Measurements from ENCODE around the gene PDCL3.

GRCh38 chr2:100613719-100614118 is 50.9 kb downstream of the PDCL3 start:
- no peak for TF ChIP-seq RAD21 (IDR thresholded peaks at IDR 0.05; ENCODE audit: low read depth)
- no peak for TF ChIP-seq YY1 (IDR thresholded peaks at IDR 0.05; ENCODE audit: low read depth)
- no peak for TF ChIP-seq CEBPB (IDR thresholded peaks at IDR 0.05)
- no peak for TF ChIP-seq TCF12 (IDR thresholded peaks at IDR 0.05; ENCODE audit: low read depth)
- no peak for TF ChIP-seq TEAD4 (IDR thresholded peaks at IDR 0.05)
- no peak for TF ChIP-seq EP300 (IDR thresholded peaks at IDR 0.05; ENCODE audit: borderline replicate concordance)
- no peak for TF ChIP-seq CREB1 (IDR thresholded peaks at IDR 0.05; ENCODE audit: low read depth)
- TF ChIP-seq NFIC (IDR thresholded peaks at IDR 0.05): no peak
- TF ChIP-seq FOXM1 (IDR thresholded peaks at IDR 0.05; ENCODE audit: borderline replicate concordance, low read depth): no peak
- no peak for TF ChIP-seq TAF1 (IDR thresholded peaks at IDR 0.05; ENCODE audit: low read depth)
- no peak for TF ChIP-seq REST (IDR thresholded peaks at IDR 0.05; ENCODE audit: low read depth)
- no peak for TF ChIP-seq ZBTB7A (IDR thresholded peaks at IDR 0.05; ENCODE audit: low read depth)
- no peak for TF ChIP-seq EGR1 (IDR thresholded peaks at IDR 0.05)
- TF ChIP-seq, protein P1, sequence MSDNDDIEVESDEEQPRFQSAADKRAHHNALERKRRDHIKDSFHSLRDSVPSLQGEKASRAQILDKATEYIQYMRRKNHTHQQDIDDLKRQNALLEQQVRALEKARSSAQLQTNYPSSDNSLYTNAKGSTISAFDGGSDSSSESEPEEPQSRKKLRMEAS (IDR thresholded peaks at IDR 0.05): no peak

All from Ishikawa (cell line).